DOHH2 (cell line): ENCODE data around the gene EIF3K.

Experiments
- H3F3A ChIP-seq: fragments of 200-600 bp; sonication (generic), shearing (Covaris generic); 2 replicates; pipeline ENCODE4 v1.6.0; 2016; ENCODE audit warnings: antibody characterized with exemption, mild to moderate bottlenecking; ENCODE audit not compliant: control insufficient read depth, insufficient read depth
- H3K27ac ChIP-seq: fragments of 200-600 bp; sonication (generic); 2 replicates; pipeline ENCODE4 v1.5.1; 2014; ENCODE audit warnings: low read depth, mild to moderate bottlenecking, low read length, moderate library complexity
- H3K27me3 ChIP-seq: fragments of 200-600 bp; sonication (generic); 2 replicates; pipeline ENCODE4 v1.6.1; 2014; ENCODE audit warnings: mild to moderate bottlenecking, low read length, mixed read lengths; ENCODE audit not compliant: control insufficient read depth
- H3K36me3 ChIP-seq: fragments of 200-600 bp; sonication (generic); 2 replicates; pipeline ENCODE4 v1.6.1; 2014; ENCODE audit warnings: mild to moderate bottlenecking, low read length, moderate library complexity, mixed read lengths; ENCODE audit not compliant: control insufficient read depth
- H3K4me1 ChIP-seq: fragments of 200-600 bp; sonication (generic); 2 replicates; pipeline ENCODE4 v1.6.1; 2014; ENCODE audit warnings: mild to moderate bottlenecking, low read length, mixed read lengths; ENCODE audit not compliant: control insufficient read depth
- H3K4me2 ChIP-seq: fragments of 200-600 bp; sonication (generic); 2 replicates; pipeline ENCODE4 v1.6.0; 2014; ENCODE audit warnings: mild to moderate bottlenecking, low read length, moderate library complexity
- H3K4me3 ChIP-seq: fragments of 200-600 bp; sonication (generic); 2 replicates; pipeline ENCODE4 v1.5.1; 2014; ENCODE audit warnings: mild to moderate bottlenecking, low read length, mixed read lengths
- H3K79me2 ChIP-seq: fragments of 200-600 bp; sonication (generic); 2 replicates; pipeline ENCODE4 v1.6.1; 2014; ENCODE audit warnings: mild to moderate bottlenecking, low read length, mixed read lengths; ENCODE audit not compliant: control insufficient read depth
- H3K9me2 ChIP-seq: fragments of 200-600 bp; sonication (generic); replicated peaks from 2 replicates; pipeline ENCODE4 v1.6.1; 2014; ENCODE audit warnings: mild to moderate bottlenecking, low read length, mixed read lengths; ENCODE audit not compliant: control insufficient read depth
- H3K9me3 ChIP-seq: fragments of 200-600 bp; sonication (generic); 2 replicates; pipeline ENCODE4 v1.6.1; 2014; ENCODE audit warnings: antibody characterized with exemption, low read length, mixed read lengths; ENCODE audit not compliant: control insufficient read depth, insufficient read depth
- H4K20me1 ChIP-seq: fragments of 200-600 bp; sonication (generic); 2 replicates; pipeline ENCODE4 v1.6.0; 2014; ENCODE audit warnings: low read depth, mild to moderate bottlenecking, antibody characterized with exemption, low read length, moderate library complexity; ENCODE audit not compliant: control insufficient read depth, insufficient read depth
- CTCF ChIP-seq: fragments of 200-600 bp; sonication (generic); IDR thresholded peaks from one replicate; pipeline ENCODE4 v1.5.1; 2014; ENCODE audit warnings: antibody characterized with exemption, mild to moderate bottlenecking, low read depth, low read length; ENCODE audit not compliant: poor library complexity, severe bottlenecking
- EZH2phosphoT487 ChIP-seq: fragments of 200-600 bp; sonication (generic); IDR thresholded peaks from 2 replicates; pipeline ENCODE4 v1.6.1; 2017; ENCODE audit warnings: borderline replicate concordance, mild to moderate bottlenecking, antibody characterized with exemption, low read length, moderate library complexity, mixed read lengths

EIF3K gene

DNA sequence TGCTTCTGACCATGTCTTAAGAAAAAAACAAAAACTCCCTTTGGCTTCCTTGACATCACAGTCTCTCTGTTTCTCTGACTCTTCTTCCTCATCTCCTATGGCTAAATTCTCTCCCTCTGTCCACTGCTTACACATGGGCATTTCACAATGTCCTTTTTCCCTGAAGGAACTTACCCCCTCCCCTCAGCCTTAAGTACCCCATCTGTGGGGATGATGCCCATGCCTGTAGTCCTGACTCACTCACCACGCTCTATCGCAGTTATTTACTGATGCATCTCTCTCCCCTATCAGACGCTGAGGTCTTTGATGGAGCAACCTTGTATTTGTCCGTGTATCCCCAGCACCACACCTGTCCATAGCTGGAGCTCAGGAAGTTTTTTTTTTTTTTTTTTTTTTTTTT is 60.9 kb downstream of the EIF3K start:
- H4K20me1 ChIP-seq, result peaks cover 24% of the 10 kb centered on the region
- TF ChIP-seq CTCF (no peak), EZH2phosphoT487 (no peak)
- H3K4me3 ChIP-seq, result no peak overlapping the region
- H3F3A ChIP-seq, result no peaks in the 10 kb centered on the region
- H3K27ac ChIP-seq, result no peak overlapping the region
- peaks cover 97% of the 10 kb centered on the region for H3K79me2 ChIP-seq
- H3K9me3 ChIP-seq, result no peaks in the 10 kb centered on the region
- H3K27me3 ChIP-seq, result no peaks in the 10 kb centered on the region
- H3K36me3 ChIP-seq, result peaks cover 10% of the 10 kb centered on the region
- no peaks in the 10 kb centered on the region for H3K9me2 ChIP-seq
- peaks cover 35% of the 10 kb centered on the region for H3K4me1 ChIP-seq
- H3K4me2 ChIP-seq, result no peak overlapping the region

DNA sequence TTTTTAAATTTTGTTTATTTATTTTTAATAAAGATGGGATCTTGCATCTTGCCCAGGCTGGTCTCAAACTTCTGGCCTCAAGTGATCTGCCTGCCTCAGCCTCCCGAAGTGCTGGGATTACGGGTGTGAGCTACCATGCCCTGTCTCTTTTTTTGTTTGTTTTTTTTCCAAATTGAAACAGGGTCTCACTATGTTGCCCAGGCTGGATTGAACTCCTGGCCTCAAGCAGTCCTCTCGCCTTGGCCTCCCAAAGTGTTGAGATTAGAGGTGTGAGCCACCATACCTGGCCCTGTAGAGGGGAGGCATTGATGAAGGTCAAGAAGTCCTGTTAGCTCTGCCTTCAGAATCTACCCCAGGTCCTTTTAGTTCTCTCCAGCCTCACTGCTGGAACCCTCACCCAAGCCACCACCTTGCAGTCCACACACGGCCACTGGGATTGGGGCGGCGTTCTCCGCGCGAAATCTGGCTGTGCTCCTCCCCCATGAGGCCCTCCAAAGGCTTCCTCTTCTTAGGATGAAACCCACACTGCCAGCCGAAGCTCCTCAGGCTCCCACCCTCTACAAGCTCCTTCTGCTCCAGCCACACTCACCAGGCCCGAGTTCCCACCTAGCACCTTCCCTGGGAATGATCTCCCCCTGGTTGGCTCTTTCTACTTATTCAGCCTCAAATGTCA is 63.3 kb downstream of the EIF3K start:
- Histone ChIP-seq H3K4me1 (peaks cover 28% of the 10 kb centered on the region), H4K20me1 (peaks cover 21% of the 10 kb centered on the region)
- no peak for TF ChIP-seq CTCF
- no peak for TF ChIP-seq EZH2phosphoT487

GRCh38 chr19:38682872-38683392 is 63.9 kb downstream of the EIF3K start:
- H3K79me2 ChIP-seq, result peaks cover 97% of the 10 kb centered on the region
- H3K27ac ChIP-seq, result no peak overlapping the region
- H3K9me2 ChIP-seq, result no peaks in the 10 kb centered on the region
- H3K4me3 ChIP-seq, result no peak overlapping the region
- H3K36me3 ChIP-seq, result peaks cover 10% of the 10 kb centered on the region; the same call in 1 of the 2 replicates
- H3K9me3 ChIP-seq, result no peaks in the 10 kb centered on the region
- no peak overlapping the region for H3K4me2 ChIP-seq
- H4K20me1 ChIP-seq, result peaks cover 19% of the 10 kb centered on the region
- H3K4me1 ChIP-seq, result peaks cover 22% of the 10 kb centered on the region
- TF ChIP-seq EZH2phosphoT487, result no peak
- no peak for TF ChIP-seq CTCF
- H3K27me3 ChIP-seq, result no peaks in the 10 kb centered on the region
- no peaks in the 10 kb centered on the region for H3F3A ChIP-seq

More for the DNA sequence above, 63.3 kb downstream of the EIF3K start:
- Histone ChIP-seq H3K27ac (no peak overlapping the region), H3K9me3 (no peaks in the 10 kb centered on the region), H3K36me3 (peaks cover 10% of the 10 kb centered on the region; the same call in 1 of the 2 replicates), H3F3A (no peaks in the 10 kb centered on the region), H3K27me3 (no peaks in the 10 kb centered on the region), H3K4me2 (no peak overlapping the region), H3K9me2 (no peaks in the 10 kb centered on the region), H3K79me2 (peaks cover 97% of the 10 kb centered on the region), H3K4me3 (no peak overlapping the region)
